ENCODE data around the gene NODAL.
A peak's percentile ranks its signal among the peaks of the same experiment; 100 is the strongest.

The NODAL gene

DNA sequence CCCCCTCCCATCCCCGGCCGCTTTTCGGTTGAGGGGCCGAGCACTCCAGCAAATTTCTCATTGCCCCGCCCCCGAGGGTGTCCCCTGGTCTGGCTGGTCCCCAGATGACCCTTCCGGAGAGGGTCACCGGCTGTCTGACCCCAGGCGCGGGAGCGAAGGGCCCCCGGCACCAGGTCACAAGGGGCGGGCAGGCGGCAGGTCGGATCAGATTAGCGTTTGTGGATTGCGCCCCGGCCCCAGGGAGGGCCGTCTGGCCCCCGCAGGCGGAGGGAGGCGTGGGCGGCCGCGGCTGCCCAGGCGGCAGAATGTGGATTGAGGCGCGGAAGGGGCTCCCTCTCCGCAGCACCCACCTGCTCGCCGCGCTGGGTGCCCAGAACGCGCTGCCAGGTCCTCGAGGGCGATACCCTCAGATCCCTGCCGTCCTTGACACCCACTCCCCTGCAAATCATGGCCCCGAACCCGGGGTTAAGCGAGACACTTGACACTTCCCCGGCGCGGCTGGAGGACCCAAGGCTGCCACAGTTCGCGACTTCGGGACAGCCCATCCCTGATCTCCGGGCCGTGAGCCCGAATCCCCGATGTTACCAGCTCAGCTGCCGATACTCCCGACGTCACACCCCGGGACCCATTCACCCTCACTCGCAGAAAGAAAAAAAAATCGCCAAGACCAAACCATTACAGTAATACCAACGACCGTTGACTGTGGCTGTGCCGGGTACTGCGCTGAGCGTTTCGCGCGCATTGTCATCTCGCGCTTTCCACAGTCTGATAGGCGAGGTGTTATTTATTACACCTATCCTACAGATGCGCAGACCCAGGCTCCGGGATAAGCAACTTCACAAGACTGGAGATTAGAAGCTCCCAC, 953 bp downstream of the NODAL start:
- no peak for DNase-seq (ENCODE audit: low read depth, low spot score)
- H3K4me3 ChIP-seq (ENCODE audit: low read length): no peak overlapping the region

DNA sequence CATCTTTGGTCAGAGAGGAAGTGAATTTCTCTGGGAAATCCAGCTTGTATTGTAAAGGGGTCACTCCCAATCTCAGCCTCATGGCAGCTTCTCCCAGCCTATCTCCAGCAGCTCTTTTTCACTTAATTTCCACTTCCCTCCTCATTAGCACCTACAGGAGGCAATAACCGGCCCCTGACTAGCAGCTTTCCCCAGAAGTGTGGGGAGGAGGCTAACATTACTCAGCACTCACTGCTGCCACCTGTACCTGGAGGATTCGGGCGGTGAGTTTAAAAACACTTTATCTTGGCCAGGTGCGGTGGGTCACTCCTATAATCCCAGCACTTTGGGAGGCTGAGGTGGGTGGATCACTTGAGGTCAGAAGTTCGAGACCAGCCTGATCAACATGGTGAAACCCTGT, 3.8 kb downstream of the NODAL start:
- no peak for DNase-seq (ENCODE audit: low read depth, low spot score)
- H3K4me3 ChIP-seq (ENCODE audit: low read length): no peak overlapping the region

DNA sequence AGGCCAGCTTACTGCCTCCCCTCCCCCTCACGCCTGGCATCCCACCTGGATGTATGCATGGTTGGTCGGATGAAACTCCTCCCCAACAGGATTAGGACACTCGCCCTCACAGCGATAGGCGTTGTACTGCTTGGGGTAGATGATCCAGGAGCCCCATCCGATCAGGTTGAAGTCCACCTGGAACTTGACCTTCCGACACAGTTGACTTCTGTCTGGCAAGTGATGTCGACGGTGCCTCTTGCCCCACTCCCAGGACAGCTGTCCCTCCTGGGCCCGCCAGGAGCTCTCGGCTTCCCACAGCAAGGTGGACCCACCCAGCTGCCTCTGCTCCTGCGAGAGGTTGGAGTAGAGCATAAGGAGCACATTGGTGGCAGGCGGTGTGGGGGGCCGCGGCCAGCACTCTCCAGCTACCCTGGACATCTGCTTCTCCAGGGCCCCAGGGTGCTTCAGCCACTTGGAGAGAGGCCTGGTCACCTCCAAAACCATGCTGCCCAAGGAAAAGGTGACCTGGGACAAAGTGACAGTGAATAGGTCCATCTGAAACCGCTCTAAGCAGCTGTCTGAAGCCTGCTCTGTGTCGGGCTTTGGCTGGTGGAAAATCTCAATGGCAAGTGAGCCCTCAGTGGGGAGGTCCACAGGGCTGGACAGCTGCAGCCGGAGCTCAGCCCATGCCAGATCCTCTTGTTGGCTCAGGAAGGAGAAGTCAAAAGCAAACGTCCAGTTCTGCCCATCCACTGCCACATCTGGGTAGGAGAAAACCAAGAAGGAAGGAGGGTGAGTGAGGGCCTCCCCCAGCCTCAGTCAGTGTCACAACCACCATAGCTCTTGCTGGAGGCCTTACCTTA, 6.0 kb downstream of the NODAL start:
- H3K4me3 ChIP-seq (ENCODE audit: low read length): no peak overlapping the region
- no peak for DNase-seq (ENCODE audit: low read depth, low spot score)

DNA sequence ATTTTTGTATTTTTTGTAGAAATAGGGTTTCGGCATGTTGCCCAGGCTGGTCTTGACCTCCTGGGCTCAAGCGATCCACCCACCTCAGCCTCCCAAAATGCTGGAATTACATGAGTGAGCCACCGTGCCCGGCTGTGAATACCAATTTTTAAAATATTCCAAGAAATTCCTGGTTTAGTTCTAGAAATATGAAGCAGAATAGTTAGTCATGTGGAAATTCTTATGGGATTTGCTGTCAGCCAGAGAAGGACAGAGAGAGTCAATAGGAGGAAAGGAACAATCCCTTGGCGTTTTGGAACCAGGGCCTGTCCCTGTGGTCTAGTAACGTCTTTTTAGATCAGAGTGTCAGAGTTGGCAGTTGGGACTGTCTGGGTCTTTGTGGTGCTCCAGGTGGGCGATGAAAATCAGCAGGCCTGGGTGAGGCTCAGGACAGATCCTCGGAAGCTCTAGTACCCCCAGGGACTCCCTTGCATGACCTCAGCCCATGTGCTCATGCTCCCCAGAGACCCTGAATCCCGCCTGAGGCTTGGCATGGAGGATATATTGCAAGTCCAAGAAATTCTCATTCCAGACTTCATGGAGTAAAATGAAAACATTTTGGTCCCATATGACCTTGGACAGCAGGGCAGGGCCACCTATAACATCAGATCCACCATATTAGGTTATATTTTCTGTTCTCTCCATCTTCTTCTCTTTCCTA, 7.8 kb downstream of the NODAL start:
- no peak for DNase-seq (ENCODE audit: low read depth, low spot score)
- no peak overlapping the region for H3K4me3 ChIP-seq (ENCODE audit: low read length)

DNA sequence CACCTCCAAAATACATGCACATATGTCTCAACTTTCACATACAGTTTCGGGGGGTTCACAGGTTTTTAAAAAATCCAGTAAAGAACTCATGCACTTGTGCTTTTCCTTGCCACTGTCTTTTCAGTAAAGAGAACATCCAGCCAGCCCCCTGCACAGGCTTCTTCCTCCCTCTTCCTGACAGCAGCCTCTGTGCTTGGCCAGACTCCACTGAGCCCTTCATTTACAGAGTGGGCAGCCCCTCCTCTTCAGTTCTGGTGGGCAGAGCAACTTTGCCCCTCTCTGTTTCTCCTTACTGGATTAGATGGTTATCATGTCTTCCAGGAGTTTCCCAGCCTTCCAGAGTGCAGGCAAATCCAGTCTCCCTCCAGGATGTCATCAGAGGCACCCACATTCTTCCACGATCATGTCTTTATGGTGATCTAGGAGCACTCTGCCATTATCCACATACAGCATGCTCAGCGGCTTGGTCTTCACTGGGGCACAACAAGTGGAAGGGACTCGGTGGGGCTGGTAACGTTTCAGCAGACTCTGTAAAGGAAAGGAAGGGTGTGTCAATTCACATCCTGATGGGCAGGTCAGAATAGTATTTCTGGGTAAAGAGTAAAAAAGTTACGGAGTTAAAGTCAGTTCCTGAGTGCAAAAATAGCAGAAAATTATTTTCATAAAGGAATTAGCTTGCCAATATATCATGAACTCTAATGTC, 8.8 kb downstream of the NODAL start:
- DNase-seq (ENCODE audit: low read depth, low spot score): no peak
- no peak overlapping the region for H3K4me3 ChIP-seq (ENCODE audit: low read length)

DNA sequence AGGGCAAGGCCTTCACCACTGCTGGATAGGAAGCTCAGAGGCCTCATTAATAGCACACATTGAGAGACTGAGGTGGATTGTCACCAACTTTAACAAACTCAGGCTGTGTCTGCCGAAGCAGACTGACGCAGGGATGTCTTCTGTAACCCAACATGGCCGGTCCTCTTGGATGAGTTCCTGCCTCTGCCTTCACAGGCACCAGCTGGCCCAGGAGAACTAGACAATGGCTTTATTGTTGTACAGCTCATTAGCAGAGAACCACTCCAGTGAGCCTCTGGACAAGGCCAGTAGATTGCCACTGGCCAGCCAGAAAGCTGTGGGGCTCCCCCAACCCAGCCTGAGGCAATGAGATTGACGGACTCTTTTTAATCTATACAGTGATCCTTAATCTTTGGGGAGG, 9.4 kb downstream of the NODAL start:
- no peak overlapping the region for H3K4me3 ChIP-seq (ENCODE audit: low read length)
- DNase-seq (ENCODE audit: low read depth, low spot score): no peak

DNA sequence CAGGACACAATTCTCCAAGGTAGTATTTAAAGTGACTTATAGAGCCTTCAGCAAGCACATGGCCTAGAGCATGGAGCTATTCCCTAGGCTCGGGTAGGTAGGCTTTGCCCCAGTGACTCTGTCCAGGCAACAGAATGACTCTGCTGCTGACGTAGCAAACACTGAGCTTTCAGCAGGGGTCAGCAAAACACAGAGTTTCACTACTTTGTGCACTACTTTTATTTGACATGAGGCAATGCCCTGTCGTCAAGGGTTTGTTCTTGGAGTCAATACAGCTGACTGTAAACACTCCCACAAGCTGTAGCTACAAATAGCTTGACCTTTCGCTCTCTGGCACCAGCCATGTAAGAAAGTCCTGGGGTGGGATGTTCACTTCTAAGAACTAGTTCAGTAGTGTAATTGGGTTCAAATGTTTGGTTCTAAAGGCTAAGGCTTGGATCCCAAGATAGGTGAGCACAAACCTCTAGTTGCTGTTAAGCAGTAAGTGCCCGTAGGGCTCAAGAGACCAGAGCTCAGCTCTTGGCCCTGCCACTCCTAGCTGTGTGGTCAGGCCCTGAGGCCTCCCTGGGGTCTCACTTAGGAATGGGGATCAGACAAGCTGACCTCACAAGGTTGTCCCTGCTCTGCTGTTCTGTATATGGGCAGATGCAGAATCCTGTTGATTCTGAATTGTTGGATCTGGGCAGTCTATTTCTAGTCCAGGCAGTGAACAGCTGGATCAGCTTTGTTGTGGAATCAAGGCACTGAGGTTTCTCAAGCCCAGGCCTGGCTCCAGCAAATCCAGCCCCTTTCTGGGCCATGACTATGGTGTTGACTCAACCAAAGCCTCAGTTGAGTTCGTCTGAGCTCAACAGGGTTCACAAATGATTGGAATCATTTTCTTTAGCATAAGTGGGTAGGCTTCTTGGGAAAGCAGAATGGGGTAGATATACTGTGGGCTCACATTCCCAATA, 10.7 kb downstream of the NODAL start:
- DNase-seq (ENCODE audit: low read depth, low spot score): no peak
- no peak overlapping the region for H3K4me3 ChIP-seq (ENCODE audit: low read length)

DNA sequence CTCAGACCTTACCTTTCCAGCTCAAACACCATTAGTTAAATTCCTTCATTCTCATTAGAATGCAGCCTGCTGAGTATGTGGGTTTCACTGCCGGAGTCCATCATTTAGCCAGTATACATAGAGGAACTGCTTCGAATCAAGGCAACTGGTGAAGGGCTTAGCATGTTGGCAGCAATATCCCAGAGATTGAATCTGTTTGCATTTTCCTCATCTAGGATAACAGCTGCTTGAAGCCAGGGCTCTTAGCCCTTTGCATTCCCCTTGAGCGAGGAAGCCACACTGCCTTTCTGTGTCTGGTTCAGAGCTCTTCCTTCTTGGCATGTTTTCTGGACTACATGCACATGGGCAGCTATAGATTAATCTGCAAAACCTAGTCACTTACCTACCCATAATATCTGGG, 14.7 kb downstream of the NODAL start:
- H3K4me3 ChIP-seq (ENCODE audit: low read length): no peak overlapping the region
- no peak for DNase-seq (ENCODE audit: low read depth, low spot score)

DNA sequence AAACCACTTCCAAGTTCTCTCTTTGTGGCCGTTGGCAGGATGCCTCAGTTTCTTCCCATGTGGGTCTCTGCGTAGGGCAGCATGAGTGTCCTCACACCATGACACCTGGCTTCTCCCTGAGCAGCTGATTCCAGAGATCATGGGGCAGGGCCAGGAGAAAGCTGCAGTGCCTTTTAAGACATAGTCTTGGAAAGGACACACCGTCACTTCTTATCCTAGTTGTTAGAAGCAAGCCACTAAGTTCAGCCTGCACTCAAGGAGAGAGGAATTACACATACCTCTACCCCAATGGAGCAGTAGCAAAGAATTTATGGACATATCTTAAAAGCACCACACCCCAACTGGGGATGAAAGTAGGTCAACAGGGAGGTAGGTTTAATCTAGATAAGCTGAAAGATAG, 16.4 kb downstream of the NODAL start:
- DNase-seq (ENCODE audit: low read depth, low spot score): no peak

DNA sequence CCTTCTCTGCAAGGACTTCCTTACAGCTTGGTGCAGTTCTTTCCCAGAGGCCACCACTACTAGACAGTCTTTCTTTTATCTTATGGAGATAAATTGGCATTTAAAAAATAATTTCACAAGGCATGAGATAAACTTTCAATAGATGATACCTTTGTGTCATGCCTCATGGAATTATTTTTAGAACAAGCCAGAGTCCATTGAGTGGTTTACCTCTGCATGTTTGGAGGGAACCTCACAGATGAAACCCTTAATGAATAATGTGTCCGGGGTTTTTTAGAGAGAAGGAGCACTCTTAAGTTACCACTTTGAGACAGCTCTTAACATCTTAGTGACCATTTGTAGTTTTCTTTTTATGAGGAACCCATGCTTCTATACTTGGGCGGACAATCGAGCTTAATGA, 17.2 kb downstream of the NODAL start:
- no peak for DNase-seq (ENCODE audit: low read depth, low spot score)
- H3K4me3 ChIP-seq (ENCODE audit: low read length): no peak overlapping the region

More for the DNA sequence above, 16.4 kb downstream of the NODAL start:
- H3K4me3 ChIP-seq (ENCODE audit: low read length): no peak overlapping the region

DNA sequence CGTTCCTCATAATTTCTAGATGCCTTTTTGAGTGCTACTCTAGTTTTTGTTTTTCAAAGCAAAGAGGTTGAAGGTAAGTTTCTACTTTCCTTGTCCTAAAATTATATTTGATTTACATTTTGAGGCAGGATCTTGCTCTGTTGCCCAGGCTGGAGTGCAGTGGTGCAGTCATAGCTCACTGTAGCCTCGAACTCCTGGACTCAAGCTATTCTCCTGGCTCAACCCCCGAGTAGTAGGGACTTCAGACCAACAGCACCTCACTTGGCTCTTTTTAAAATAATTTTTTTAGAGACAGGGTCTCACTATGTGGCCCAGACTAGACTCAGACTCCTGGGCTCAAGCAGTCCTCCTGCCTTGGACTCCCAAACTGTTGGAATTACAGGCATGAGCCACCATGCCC, 22.8 kb downstream of the NODAL start:
- no peak for DNase-seq (ENCODE audit: low read depth, low spot score)
- H3K4me3 ChIP-seq (ENCODE audit: low read length): no peak overlapping the region

DNA sequence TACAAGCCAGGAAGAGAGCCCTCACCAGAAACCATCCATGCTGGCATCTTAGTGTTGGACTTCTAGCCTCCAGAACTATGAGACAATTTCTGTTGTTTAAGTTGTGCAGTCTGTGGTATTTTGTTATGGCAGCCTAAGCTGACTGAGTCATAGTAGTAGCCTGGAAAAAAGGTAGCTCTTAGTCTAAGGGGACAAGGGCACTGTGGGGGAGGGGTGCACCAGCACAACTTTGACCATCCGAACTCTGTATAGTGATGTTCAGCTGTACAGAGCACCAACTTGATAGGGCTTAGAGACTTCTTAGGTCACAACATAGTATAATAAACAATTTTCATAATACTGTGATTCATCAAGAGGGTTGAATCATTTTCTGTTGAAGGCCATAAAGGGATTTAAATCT, 23.3 kb downstream of the NODAL start:
- no peak overlapping the region for H3K4me3 ChIP-seq (ENCODE audit: low read length)
- no peak for DNase-seq (ENCODE audit: low read depth, low spot score)

DNA sequence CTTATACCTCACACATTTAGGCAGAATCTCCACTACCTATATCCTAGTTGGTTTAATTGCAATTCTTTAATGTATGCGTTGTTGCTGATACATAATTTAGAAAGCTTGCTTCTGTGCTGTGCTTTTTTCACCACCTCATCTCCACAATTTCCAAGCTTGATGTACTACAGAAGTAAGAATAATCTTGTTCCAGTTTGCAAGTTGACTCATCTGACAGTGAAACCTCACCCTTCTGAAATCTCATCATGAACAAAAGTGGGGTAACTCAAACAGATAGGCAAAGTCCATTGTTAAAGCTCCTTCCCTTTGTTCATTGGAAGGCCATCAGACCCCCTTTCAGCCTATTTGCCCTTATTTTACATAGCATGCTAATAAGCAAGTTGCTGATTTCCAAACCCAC, 23.9 kb downstream of the NODAL start:
- H3K4me3 ChIP-seq (ENCODE audit: low read length): no peak overlapping the region
- DNase-seq (ENCODE audit: low read depth, low spot score): no peak

DNA sequence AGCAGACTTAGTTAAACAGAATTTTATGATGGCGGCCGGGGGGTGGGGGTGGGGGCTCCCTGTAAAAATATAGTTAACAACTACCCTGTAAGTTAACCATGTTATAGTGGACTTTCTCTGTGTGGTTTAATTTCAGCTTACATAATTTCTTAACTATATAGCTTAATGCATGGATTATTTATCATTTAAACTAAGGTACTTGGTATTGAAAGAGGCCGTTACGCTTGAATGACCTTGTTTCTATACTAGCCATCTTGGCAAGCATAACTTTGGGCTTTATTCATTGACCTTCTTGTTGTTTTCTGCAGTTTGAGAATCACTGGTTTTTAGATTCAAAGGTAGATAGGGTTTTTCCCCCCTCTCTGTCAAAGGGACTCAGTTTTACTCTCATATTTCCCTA, 29.1 kb downstream of the NODAL start:
- no peak for DNase-seq (ENCODE audit: low read depth, low spot score)
- no peak overlapping the region for H3K4me3 ChIP-seq (ENCODE audit: low read length)

DNA sequence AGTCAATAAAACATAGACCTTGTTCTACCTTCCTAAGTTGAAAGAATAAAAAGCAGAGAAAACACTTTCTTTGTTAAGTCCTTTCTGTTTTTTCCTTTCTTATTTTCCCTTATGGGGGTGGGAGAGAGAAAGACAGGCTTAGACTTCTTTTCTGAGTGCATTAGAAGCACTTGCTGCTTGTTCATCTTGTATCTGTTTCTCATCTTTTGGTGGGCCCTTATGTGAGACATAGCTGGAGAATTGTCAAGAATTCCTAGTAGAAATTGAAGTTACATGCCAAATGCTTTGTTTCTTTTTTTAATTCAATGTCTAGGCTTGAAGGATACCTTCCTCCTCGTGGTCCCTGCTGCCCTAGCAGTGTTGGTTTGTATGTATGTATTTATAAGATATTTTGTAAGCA, 30.9 kb downstream of the NODAL start:
- DNase-seq (ENCODE audit: low read depth, low spot score): no peak
- H3K4me3 ChIP-seq (ENCODE audit: low read length): no peak overlapping the region

DNA sequence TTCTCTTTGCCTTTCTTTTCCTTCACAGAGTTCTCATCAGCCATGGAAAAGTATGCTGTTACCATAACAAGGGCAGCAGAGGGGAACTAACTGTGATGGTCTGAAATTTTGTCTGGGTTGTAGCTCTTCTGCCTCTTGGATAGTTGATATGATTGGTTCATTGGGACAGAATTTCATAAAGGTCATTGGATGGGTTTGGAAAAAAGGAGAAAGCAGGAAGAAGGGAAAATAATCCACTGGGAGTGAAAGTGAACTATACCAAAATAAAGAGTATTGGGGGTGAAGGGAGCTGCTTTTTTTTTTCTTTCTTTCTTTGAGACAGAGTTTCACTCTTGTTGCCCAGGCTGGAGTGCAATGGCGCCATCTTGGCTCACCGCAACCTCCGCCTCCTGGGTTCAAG, 31.7 kb downstream of the NODAL start:
- no peak for DNase-seq (ENCODE audit: low read depth, low spot score)

DNA sequence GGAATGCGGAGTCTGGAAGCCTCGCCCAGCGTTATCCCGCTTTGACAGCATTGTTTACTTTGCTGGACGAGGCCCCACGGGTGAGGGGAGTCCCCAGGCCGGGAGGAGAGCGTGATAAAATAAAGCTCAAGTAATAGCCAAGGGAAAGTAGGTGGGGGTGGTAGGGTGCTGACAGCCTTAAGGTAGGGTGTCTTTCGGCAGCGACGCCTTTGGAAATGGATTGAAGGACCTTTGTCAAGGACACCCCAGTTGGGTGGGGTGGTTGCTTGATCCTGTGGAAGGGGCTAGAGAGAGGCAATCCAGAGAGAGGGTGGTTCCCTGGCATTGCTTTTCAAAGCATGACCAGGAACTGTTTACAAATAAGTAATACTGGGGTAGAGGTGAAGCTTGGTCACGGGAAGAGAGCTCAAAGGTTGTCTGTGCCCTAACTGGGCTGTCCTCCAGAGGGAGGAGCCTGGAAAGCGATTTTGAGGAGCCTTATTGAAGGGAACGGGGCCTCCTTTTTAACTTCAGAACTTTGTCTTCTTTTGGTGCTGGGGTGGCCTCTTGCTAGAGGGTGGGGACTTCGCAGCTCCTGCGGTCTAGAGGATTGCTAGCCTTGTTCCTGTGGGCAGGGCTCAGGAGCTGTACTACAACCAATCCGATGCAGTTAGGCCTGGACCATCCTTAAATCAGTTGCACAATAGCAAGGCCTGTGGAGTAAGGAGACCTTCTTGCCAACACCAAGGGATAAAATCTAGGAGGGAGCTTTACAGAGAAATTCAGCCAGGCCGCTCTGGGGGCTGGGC, 36.2 kb downstream of the NODAL start:
- H3K4me3 ChIP-seq (ENCODE audit: low read length): peak overlapping the region; percentile 80
- peak; percentile 53 for DNase-seq (ENCODE audit: low read depth, low spot score)

More for the DNA sequence above, 31.7 kb downstream of the NODAL start:
- no peak overlapping the region for H3K4me3 ChIP-seq (ENCODE audit: low read length)

DNA sequence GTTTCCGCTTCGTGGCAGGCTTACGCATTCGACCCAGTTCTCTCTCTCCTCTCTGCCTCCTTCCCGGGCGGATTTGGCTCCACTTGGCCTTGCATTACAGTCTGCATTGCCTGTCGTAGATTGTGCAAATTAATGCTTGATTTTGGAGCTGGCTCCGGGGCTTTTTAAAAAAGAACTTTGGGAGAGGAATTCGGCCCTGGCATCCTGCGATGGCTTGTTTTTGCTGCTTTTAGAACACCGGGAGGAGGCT, 36.8 kb downstream of the NODAL start:
- DNase-seq (ENCODE audit: low read depth, low spot score): no peak
- H3K4me3 ChIP-seq (ENCODE audit: low read length): peak overlapping the region; percentile 80
